Measurements from ENCODE around the gene NAGS.
"Not testable (repeated sequence)": the region's sequence is repeated elsewhere in the genome, so short reads cannot be mapped to it uniquely, and the experiment has no call there.

Gene NAGS

DNA sequence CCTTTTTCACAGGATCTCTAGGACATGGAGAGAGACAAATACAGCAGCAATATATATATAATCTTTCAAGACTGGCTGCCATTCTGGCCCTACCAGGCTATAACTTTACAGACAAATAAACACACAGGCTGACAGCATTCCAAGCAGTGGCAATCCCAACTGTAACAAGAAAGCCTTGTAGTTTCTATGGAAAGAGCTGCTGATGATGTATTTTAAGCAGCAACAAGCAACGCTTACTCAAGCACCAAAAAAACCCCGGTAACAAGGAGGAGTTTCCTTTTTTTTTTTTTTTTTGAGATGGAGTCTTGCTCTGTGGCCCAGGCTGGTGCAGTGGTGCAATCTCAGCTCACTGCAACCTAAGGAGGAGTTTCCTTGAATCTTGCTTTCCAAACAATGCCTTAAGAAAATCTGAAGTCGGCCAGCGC lies 38.9 kb downstream of the NAGS start:
- no peak for DNase-seq (ENCODE audit: low spot score)

DNA sequence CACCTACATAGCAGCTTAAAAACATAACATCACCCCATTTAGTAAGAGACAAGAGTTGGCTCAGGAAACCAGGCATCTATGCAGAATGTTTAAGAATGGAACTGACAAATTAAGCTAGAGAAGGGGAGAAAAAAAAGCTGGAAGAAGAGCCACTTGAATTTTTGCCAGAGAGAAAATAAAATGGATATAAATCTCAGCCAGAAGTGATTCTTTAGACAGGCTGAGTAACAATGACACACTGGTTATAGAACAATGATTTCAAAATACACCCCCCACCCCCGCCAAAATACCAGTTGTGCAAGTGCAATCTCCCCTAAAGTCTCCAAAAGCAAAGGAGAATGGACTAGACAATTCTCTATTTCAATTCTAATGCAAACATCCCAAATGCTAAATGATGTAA lies 39.6 kb downstream of the NAGS start:
- DNase-seq (ENCODE audit: low spot score) = no peak

DNA sequence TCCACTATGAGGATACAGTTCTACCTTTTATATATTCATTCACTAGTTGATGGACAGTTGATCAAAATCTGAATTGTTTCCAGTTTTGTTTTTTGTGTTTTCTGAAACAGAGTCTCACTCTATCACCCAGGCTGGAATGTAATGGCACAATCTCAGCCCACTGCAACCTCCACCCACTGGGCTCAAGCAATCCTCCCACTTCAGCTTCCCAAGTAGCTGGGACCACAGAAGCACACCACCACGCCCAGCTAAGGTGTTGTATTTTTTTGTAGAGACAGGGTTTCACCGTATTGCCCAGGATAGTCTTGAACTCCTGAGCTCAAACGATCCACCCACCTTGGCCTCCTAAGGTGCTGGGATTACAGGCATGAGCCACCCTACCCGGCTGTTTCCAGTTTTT lies 41.1 kb downstream of the NAGS start:
- no peak for DNase-seq (ENCODE audit: low spot score)

DNA sequence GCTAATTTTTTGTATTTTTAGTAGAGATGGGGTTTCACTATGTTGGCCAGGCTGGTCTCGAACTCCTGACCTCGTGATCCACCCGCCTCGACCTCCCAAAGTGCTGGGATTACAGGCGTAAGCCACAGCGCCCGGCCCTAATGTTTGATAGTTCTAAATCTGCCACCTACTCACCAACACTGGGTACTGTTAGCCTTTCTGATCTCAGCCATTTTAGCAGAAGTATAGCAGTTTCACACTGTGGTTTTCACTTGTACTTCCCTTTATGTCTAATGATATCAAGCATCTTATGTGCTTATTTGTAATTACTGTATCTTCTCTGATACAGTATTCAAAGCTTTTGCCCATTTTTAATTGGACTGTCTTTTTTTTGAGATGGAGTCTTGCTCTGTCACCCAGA lies 42.5 kb downstream of the NAGS start:
- not testable (repeated sequence) for DNase-seq (ENCODE audit: low spot score)

DNA sequence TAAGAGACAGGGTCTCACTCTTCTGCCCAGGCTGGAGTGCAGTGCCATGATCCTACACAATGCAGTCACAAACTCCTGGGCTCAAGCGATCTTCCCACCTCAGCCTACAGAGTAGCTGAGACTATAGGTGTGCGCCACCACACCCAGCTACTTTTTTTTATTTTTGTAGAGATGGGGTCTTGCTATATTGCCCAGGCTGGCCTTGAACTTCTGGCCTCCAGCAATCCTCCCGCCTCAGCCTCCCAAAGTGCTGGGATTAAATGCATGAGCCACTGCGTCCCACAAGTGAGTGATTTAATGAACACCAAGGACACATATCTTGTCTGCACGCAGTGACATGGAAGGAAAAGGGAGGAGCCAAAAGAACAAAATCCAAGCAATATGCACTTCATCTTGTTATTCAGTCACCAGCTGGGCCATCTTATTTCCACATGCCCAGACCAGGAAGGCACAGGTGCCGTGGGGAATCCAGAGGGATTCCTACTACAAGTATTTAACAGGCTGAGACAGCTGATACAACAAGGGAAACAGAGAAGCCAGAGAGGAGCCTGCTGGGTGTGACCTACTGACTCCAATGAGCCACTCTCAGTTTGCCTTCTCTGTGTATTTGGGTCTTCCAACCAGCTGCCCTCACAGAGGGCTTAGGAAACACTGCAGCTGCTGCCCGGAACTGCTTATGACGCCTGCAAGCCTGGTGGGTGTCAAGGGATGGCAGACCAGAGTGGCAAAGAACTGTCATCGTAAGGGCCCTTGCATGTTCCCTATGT lies 45.1 kb downstream of the NAGS start:
- no peak for DNase-seq (ENCODE audit: low spot score)

DNA sequence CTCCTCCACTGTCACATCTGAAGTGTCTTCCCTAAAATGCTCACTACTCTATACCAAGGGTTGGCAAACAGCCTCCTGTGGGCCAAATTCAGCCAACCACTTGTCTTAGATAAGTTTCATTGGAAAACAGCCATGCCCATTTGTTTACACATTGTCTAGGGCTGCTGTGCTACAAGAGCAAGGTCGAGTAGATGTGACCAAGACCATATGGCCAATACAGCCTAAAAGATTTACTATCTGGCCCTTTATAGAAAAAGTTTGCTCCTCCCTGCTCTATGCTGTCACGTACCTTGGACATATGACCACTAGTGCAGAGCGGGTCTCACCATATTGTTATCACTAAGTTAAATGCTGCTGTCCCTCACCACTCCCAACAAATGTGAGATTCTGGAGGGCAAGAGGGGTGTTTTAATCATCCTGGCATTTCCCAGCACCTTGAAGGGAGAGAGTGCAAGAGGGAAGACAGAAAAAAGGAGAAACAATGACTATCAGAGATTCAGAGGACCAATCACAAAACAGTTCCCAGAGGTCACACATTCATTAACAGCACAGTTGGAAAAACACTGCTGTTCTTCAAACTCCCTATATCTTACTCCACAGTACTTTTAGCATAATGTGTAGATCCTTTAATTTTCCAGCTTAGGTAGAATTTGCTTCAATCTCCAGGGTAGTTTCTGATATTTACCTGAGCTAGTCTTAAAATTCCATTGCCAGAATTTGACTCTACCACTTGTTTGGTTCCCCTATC lies 48.9 kb downstream of the NAGS start:
- no peak for DNase-seq (ENCODE audit: low spot score)
